Adrenal gland (tissue), 19 donors: Measurements from ENCODE around the gene STRADB. TPM values are rescaled to one million over a fixed set of nuclear protein-coding genes. Genes with fewer than 3 reads are reported as not detected.

ENCODE experiments used
- DNase-seq, 7 donors: peaks; one replicate each; pipeline ENCODE4 v3.0.0-alpha.2; 2019 to 2020
- H3K27ac ChIP-seq, 5 donors: fragments of 200-600 bp; sonication (generic) in 4 of 5; 1 replicate in 3 of 5; 2 replicates in 2 of 5; pipeline versions ENCODE4 v1.5.1 to v1.8.0; 2016 to 2020; ENCODE audit warnings: mild to moderate bottlenecking in 1 of 5
- H3K27me3 ChIP-seq: fragments of 200-600 bp; 2 replicates; pipeline ENCODE4 v1.8.0; 2021
- H3K36me3 ChIP-seq, 2 donors: fragments of 200-600 bp; replicated peaks in 1 of 2; 1 replicate in 1 of 2; 2 replicates in 1 of 2; pipeline versions ENCODE4 v1.5.1 to v1.8.0; 2018 to 2022
- H3K4me1 ChIP-seq, 2 donors: fragments of 200-600 bp; replicated peaks in 1 of 2; 1 replicate in 1 of 2; 2 replicates in 1 of 2; pipeline versions ENCODE4 v1.5.1 to v1.8.0; 2018 to 2021
- H3K4me3 ChIP-seq, 4 donors: fragments of 200-600 bp; sonication (generic) in 3 of 4; one replicate each; pipeline ENCODE4 v1.5.1; 2016 to 2018
- H3K9me3 ChIP-seq, 3 donors: fragments of 200-600 bp; sonication (generic) in 1 of 3; replicated peaks in 1 of 3; 1 replicate in 2 of 3; 2 replicates in 1 of 3; pipeline versions ENCODE4 v1.5.1 to v1.8.0; 2016 to 2021
- POLR2A ChIP-seq, 2 donors: fragments of 450-650 bp; IDR thresholded peaks; one replicate each; pipeline ENCODE4 v1.6.1; 2017; ENCODE audit warnings: antibody characterized with exemption in 2 of 2, mild to moderate bottlenecking in 2 of 2, moderate library complexity in 1 of 2
- WGBS, 4 donors: extraction: QIAGEN DNeasy Blood & Tissue Kit in 2 of 4; methylation state at CpG; one replicate each; pipeline versions ENCODE4 v1.1.5 to v1.1.7; 2013 to 2017; 5-methylcytosine and 5-hydroxymethylcytosine counted together
- intact Hi-C, 2 donors: fragments of 100-400 bp; cut with DNase I; formaldehyde crosslinking; loops; one replicate each; pipeline versions ENCODE4 v1.14.1 to v1.15.0; 2022 to 2023
- long read RNA-seq, 10 donors: library from polyadenylated mRNA in 3 of 10; unstranded in 2 of 10; stranded (forward) in 1 of 10; transcript quantifications; one replicate each; pipeline ENCODE4 v2.0.0 and lab custom pipeline, GENCODE V29; 2021 to 2026
- polyA plus RNA-seq, 3 donors: library from polyadenylated mRNA; stranded (reverse); fragments of 200-250 nt in 2 of 3; fragments of 350-450 nt in 1 of 3; fragmentation: Illumina TruSeq in 1 of 3; extraction: RNeasy Lipid Tissue Mini Kit (QIAGEN cat#74804) in 1 of 3; gene quantifications; one replicate each; pipeline ENCODE4 v1.2.3, GENCODE V29; 2013 to 2014
- total RNA-seq, 9 donors: library from RNA; depleted of rRNA in 4 of 9; stranded (reverse); fragments of >200 nt in 4 of 9; fragments of 120-200 nt in 1 of 9; fragmentation: NEBNext Ultra II Directional in 1 of 9; extraction: Animal tissue kit (Norgen Biotek cat#: 25700) in 1 of 9; gene quantifications; one replicate each; pipeline versions ENCODE4 v1.1.0 to v1.2.4, GENCODE V29; 2013 to 2023
- TF ChIP-seq, protein P1 (sequence below), 6 experiments: fragments of 450-650 bp in 4 of 6; fragments of 200-600 bp in 2 of 6; sonication (generic) in 1 of 6; IDR thresholded peaks; 1 replicate in 5 of 6; 2 replicates in 1 of 6; pipeline versions ENCODE4 v1.5.1 to v1.8.0; 2016 to 2021; ENCODE audit warnings: antibody characterized with exemption in 6 of 6, mild to moderate bottlenecking in 2 of 6, moderate library complexity in 1 of 6
- donor health status: healthy with polysubstance abuse.
- donor health status: Bipolar disorder and iron deficiency.
- donor health status: DM: yes; HTN: yes; CAD: no.
- donor health status: DM: no; HTN: no; CAD: no.
- donor health status: DM: no; HTN: no; CAD: no.
- donor health status: DM: yes; HTN: yes; CAD: no.

The STRADB gene, protein sequence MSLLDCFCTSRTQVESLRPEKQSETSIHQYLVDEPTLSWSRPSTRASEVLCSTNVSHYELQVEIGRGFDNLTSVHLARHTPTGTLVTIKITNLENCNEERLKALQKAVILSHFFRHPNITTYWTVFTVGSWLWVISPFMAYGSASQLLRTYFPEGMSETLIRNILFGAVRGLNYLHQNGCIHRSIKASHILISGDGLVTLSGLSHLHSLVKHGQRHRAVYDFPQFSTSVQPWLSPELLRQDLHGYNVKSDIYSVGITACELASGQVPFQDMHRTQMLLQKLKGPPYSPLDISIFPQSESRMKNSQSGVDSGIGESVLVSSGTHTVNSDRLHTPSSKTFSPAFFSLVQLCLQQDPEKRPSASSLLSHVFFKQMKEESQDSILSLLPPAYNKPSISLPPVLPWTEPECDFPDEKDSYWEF
- total RNA-seq (100 to 1,000 TPM in 4 of 9 donors, 10 to 100 TPM in 5; 51.2 to 154 (median 99.7) TPM), polyA plus RNA-seq (10 to 100 TPM; 65.1 to 94.4 (median 81.4) TPM)
- long read RNA-seq, donor 1, transcript STRADB-201 (12 exons, 2,293 nt) = major isoform, 33 of 38 reads
- long read RNA-seq, donor 1, partial matches to known transcripts = 0 of 38 reads
- long read RNA-seq, donor 1, other reads (novel, unspliced or antisense) = 5 of 38 reads
- long read RNA-seq, donor 2, transcript STRADB-201 (12 exons, 2,293 nt) = major isoform, 26 of 43 reads
- long read RNA-seq, donor 2, partial matches to known transcripts = 16 of 43 reads
- long read RNA-seq, donor 2, other reads (novel, unspliced or antisense) = 0 of 43 reads
- long read RNA-seq, donor 3, transcript STRADB-201 (12 exons, 2,293 nt) = major isoform, 35 of 65 reads
- long read RNA-seq, donor 3, partial matches to known transcripts = 29 of 65 reads
- long read RNA-seq, donor 3, other reads (novel, unspliced or antisense) = 0 of 65 reads
- long read RNA-seq, donor 4, transcript STRADB-201 (12 exons, 2,293 nt) = major isoform, 70 of 98 reads
- long read RNA-seq, donor 4, partial matches to known transcripts = 13 of 98 reads
- long read RNA-seq, donor 4, other reads (novel, unspliced or antisense) = 15 of 98 reads
- long read RNA-seq, donor 5, transcript STRADB-201 (12 exons, 2,293 nt) = major isoform, 161 of 204 reads
- long read RNA-seq, donor 5, partial matches to known transcripts = 14 of 204 reads
- long read RNA-seq, donor 5, other reads (novel, unspliced or antisense) = 29 of 204 reads
- long read RNA-seq, donor 6, transcript STRADB-201 (12 exons, 2,293 nt) = major isoform, 77 of 101 reads
- long read RNA-seq, donor 6, partial matches to known transcripts = 11 of 101 reads
- long read RNA-seq, donor 6, other reads (novel, unspliced or antisense) = 13 of 101 reads
- long read RNA-seq, donor 7, transcript STRADB-201 (12 exons, 2,293 nt) = major isoform, 13 of 24 reads
- long read RNA-seq, donor 7, partial matches to known transcripts = 11 of 24 reads
- long read RNA-seq, donor 7, other reads (novel, unspliced or antisense) = 0 of 24 reads
- long read RNA-seq, donor 8, transcript STRADB-201 (12 exons, 2,293 nt) = major isoform, 38 of 47 reads
- long read RNA-seq, donor 8, partial matches to known transcripts = 7 of 47 reads
- long read RNA-seq, donor 8, other reads (novel, unspliced or antisense) = 0 of 47 reads
- long read RNA-seq, donor 9, transcript STRADB-201 (12 exons, 2,293 nt) = major isoform, 38 of 46 reads
- long read RNA-seq, donor 9, partial matches to known transcripts = 0 of 46 reads
- long read RNA-seq, donor 9, other reads (novel, unspliced or antisense) = 5 of 46 reads
- long read RNA-seq, donor 10, transcript STRADB-201 (12 exons, 2,293 nt) = major isoform, 20 of 33 reads
- long read RNA-seq, donor 10, partial matches to known transcripts = 13 of 33 reads
- long read RNA-seq, donor 10, other reads (novel, unspliced or antisense) = 0 of 33 reads

DNA sequence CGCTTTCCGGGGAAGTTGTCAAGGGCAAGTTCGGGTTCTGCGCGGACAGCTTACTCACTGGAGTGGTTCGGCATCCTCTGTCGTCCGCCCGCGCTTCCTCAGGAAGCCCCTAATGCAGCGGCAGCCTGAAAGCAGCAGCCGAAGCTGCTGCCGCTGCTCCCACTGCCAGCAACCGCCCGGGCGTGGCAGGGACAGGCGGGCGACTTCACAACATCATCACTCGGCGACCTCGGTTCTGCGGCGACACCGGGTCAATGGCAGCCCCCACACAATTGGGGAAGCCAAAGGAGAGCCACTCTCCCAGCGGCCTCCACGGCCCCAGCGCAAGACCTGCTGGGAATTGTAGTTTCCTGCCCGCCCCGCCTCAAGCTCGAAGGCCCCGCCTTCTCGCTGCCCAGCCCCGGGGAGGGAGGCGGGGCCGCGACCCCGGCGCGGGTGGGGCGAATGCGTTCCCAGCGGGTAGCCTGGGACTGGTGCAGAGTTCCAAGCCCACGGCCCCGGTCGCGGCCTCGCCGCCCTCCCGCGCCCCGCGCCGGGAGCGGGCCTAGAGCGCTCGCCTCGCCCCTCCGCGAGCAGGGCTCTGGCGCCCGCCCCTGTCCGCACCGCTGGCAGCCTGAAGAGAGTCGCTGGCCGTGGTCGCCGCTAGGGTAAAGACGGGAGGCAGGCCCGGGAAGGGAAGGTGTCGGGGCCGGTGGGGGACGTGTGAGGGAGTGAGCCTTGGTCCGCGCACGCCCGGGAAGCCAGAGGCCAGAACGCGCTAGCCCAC is at the start of gene STRADB, which contains the start of gene TRAK2:
Gene STRADB (plus strand): TSS at position 449 of the 766 bp plus-strand sequence. CDS start 3,101 bp downstream, outside the sequence.
Gene TRAK2 (minus strand): TSS at position 167 of the 766 bp plus-strand sequence. CDS start 30,951 bp downstream, outside the sequence.
- H3K4me3 ChIP-seq = peak within 1 kb of the TSS; percentile 50 to 83 (median 74)
- intact Hi-C loops = no loop called here
- 1 to 3% (median 1%) methylated on average over 13 to 78 of the region's 78 CpGs for WGBS, 4 donors
- no peaks in the 10 kb centered on the region for H3K9me3 ChIP-seq
- H3K4me1 ChIP-seq = peaks cover 15 to 56% of the 10 kb centered on the region in 2 donors
- no peaks in the 10 kb centered on the region for H3K27me3 ChIP-seq
- peak; percentile 95 to 98 (median 97) for DNase-seq
- TF ChIP-seq, protein P1, sequence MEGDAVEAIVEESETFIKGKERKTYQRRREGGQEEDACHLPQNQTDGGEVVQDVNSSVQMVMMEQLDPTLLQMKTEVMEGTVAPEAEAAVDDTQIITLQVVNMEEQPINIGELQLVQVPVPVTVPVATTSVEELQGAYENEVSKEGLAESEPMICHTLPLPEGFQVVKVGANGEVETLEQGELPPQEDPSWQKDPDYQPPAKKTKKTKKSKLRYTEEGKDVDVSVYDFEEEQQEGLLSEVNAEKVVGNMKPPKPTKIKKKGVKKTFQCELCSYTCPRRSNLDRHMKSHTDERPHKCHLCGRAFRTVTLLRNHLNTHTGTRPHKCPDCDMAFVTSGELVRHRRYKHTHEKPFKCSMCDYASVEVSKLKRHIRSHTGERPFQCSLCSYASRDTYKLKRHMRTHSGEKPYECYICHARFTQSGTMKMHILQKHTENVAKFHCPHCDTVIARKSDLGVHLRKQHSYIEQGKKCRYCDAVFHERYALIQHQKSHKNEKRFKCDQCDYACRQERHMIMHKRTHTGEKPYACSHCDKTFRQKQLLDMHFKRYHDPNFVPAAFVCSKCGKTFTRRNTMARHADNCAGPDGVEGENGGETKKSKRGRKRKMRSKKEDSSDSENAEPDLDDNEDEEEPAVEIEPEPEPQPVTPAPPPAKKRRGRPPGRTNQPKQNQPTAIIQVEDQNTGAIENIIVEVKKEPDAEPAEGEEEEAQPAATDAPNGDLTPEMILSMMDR (IDR thresholded peaks at IDR 0.05) = peak in 5 of 6 experiments; percentile 18 to 61 (median 36)
- TF ChIP-seq POLR2A (IDR thresholded peaks at IDR 0.05) = peak; percentile 60 to 90
- no peaks in the 10 kb centered on the region for H3K36me3 ChIP-seq
- H3K27ac ChIP-seq = peak within 1 kb of the TSS; percentile 73 to 90 (median 88)

DNA sequence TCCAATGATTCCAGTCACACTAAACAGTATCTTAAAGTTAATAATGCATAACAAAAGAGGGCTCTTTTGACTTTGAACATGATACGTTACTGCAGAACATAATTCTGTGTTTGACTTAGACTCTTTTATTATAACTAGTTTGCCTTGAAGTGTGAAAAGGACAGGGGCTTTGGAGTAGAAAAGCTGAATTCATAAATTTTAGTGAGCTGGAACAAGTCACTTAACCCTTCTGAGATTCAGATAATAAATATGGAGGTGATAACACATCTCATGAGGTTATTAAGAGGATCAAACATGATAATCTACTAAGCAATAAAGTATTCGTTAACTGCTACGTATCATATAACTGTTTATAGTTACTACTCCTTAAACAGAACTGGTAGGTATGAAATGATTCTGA is 49.7 kb upstream of the STRADB start:
- intact Hi-C loops = no loop called here
- Histone ChIP-seq H3K27me3 (no peaks in the 10 kb centered on the region), H3K4me1 (peaks cover 13 to 30% of the 10 kb centered on the region in 2 donors), H3K36me3 (peaks cover 0 to 12% of the 10 kb centered on the region in 2 donors), H3K9me3 (no peaks in the 10 kb centered on the region), H3K4me3 (no peak overlapping the region), H3K27ac (no peak overlapping the region)
- no peak for DNase-seq
- TF ChIP-seq, protein P1 (IDR thresholded peaks at IDR 0.05) = no peak
- no peak for TF ChIP-seq POLR2A (IDR thresholded peaks at IDR 0.05)
- 89 to 95% (median 94%) methylated on average over 3 of the region's 3 CpGs for WGBS, 4 donors
